ENCODE measurements around the gene TNFRSF14.

DNA sequence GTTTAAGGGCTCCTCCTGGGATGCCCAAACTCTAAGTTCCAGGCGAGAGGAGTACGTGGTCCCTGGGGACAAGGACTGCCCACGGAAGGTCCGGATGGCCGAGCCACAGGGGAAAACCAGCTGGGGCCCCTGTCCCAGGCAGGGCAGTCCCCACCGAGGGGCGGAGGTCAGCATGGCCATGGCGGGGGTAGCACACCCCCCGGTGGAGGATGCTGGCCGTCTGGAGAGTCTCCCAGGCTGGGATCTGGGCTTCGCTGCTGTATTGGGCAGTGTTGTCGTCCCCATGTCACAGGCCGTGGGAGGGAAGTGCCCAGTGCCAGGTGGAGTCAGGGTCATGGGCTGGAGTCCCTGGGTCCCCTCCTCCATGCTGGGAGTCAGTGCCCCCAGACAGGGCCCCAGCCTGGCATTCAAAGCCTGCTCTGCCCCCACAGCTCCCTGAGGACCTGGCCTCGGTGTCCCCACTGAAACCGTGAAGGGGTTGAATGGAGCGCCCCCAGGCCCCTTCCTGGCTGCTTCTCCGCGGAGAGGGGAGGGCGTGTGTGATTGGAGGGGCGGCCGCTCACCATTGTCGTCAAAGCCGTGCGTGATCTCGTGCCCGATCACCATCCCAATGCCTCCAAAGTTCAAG, 37.2 kb downstream of the TNFRSF14 start:
- no peak for TF ChIP-seq EZH2phosphoT487 (IDR thresholded peaks at IDR 0.05; ENCODE audit: insufficient read depth, low read depth)
- TF ChIP-seq EZH2 (IDR thresholded peaks at IDR 0.05; ENCODE audit: insufficient read depth, poor library complexity, severe bottlenecking): no peak
